ENCODE results near the gene PTPN21.

- no peak for TF ChIP-seq POLR2A (IDR thresholded peaks at IDR 0.05; ENCODE audit: low read length)
- no peak for TF ChIP-seq GATA1 (IDR thresholded peaks at IDR 0.05; ENCODE audit: low read depth, low read length)
These were observed 77.1 kb downstream of the PTPN21 start for GRCh38 chr14:88477513-88478250.

All from erythroblast (primary cell).